K562 (cell line): ENCODE results near the gene CALCB.

Experiments
- CBFA2T2 ChIP-seq: fragments of 450-650 bp; conservative IDR thresholded peaks from 2 replicates; pipeline ENCODE4 v1.6.1; 2017; ENCODE audit warnings: mild to moderate bottlenecking
- CREM ChIP-seq: IDR thresholded peaks from 2 replicates; pipeline ENCODE4 v1.6.1; 2014; ENCODE audit warnings: antibody characterized with exemption, low read depth
- HMG20B ChIP-seq: fragments of 250-450 bp; sonication (Bioruptor Pico); IDR thresholded peaks from 2 replicates; pipeline ENCODE4 v1.5.0; 2021; ENCODE audit warnings: mild to moderate bottlenecking
- JUNB ChIP-seq: fragments of 450-650 bp; formaldehyde crosslinking; conservative IDR thresholded peaks from 2 replicates; pipeline ENCODE4 v1.4.0; 2020; ENCODE audit warnings: mild to moderate bottlenecking
- JUND ChIP-seq, 2 experiments: IDR thresholded peaks; 2 replicates in 1 of 2; 3 replicates in 1 of 2; pipeline ENCODE4 v1.6.1; 2011; ENCODE audit warnings: borderline replicate concordance in 2 of 2, low read depth in 2 of 2, low read length in 2 of 2, improper control_type of control experiment in 1 of 2, missing biosample characterization in 1 of 2, missing genetic modification characterization in 1 of 2, missing genetic modification reagents in 1 of 2
- NR2C2 ChIP-seq, 2 experiments: fragments of 200-800 bp in 1 of 2; sonication (Bioruptor generic) in 1 of 2; sonication (generic) in 1 of 2; formaldehyde crosslinking in 1 of 2; IDR thresholded peaks; 2 replicates each; pipeline versions ENCODE4 v1.6.1 to v1.8.0; 2016 to 2022; ENCODE audit warnings: mild to moderate bottlenecking in 1 of 2, missing compliant biosample characterization in 1 of 2, missing genetic modification characterization in 1 of 2, missing genetic modification reagents in 1 of 2
- TBL1XR1 ChIP-seq, 2 experiments: IDR thresholded peaks; 2 replicates each; pipeline ENCODE4 v1.6.1; 2012; ENCODE audit warnings: improper control_type of control experiment in 2 of 2, low read length in 2 of 2, mild to moderate bottlenecking in 1 of 2
- TF ChIP-seq, protein P1 (sequence below): fragments of 450-650 bp; IDR thresholded peaks from 2 replicates; pipeline ENCODE4 v1.6.1; 2018; ENCODE audit not compliant: partially characterized antibody
- TF ChIP-seq, protein P2 (sequence below): fragments of 450-650 bp; formaldehyde crosslinking; IDR thresholded peaks from 2 replicates; pipeline ENCODE4 v1.4.0; 2022; ENCODE audit warnings: missing genetic modification characterization
- TF ChIP-seq, protein P3 (sequence below): sonication (generic); formaldehyde crosslinking; IDR thresholded peaks from 2 replicates; pipeline ENCODE4 v1.8.1; 2023; ENCODE audit warnings: mild to moderate bottlenecking, missing genetic modification reagents, moderate library complexity

DNA sequence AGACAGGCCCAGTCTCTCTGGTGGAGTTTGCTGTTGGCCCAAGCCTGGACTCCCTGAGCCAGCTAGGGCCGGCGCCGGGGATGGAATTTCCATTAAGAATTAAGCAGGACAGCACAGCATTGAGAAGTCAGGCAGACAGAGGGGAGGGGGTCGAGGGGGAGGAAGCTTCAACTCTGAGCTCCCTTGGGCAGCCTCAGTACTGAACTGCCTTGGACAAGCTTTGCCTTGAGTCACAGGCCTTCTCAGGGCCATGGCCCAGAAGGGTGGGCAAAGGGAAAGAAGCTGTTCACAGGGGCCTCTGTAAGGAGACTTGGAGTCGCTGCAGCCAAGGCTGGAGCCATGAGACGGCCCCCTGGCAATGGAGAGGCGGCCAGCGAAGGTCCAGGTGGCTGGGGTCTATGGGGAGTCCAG, 38.7 kb downstream of the CALCB start:
- TF ChIP-seq HMG20B (no peak), JUNB (CRISPR knock-in tag) (no peak), CREM (no peak), NR2C2 (CRISPR knock-in tag; IDR thresholded peaks at IDR 0.05) (no peak), NR2C2 (tag; IDR thresholded peaks at IDR 0.05) (no peak), TBL1XR1 (IDR thresholded peaks at IDR 0.05; ENCODE audit: low read length in 2 of 2) (no peak), CBFA2T2 (no peak), JUND (IDR thresholded peaks at IDR 0.05; ENCODE audit: borderline replicate concordance, low read depth, low read length) (no peak), JUND (tag; IDR thresholded peaks at IDR 0.05; ENCODE audit: borderline replicate concordance, low read depth, low read length) (no peak)
- TF ChIP-seq, protein P1, sequence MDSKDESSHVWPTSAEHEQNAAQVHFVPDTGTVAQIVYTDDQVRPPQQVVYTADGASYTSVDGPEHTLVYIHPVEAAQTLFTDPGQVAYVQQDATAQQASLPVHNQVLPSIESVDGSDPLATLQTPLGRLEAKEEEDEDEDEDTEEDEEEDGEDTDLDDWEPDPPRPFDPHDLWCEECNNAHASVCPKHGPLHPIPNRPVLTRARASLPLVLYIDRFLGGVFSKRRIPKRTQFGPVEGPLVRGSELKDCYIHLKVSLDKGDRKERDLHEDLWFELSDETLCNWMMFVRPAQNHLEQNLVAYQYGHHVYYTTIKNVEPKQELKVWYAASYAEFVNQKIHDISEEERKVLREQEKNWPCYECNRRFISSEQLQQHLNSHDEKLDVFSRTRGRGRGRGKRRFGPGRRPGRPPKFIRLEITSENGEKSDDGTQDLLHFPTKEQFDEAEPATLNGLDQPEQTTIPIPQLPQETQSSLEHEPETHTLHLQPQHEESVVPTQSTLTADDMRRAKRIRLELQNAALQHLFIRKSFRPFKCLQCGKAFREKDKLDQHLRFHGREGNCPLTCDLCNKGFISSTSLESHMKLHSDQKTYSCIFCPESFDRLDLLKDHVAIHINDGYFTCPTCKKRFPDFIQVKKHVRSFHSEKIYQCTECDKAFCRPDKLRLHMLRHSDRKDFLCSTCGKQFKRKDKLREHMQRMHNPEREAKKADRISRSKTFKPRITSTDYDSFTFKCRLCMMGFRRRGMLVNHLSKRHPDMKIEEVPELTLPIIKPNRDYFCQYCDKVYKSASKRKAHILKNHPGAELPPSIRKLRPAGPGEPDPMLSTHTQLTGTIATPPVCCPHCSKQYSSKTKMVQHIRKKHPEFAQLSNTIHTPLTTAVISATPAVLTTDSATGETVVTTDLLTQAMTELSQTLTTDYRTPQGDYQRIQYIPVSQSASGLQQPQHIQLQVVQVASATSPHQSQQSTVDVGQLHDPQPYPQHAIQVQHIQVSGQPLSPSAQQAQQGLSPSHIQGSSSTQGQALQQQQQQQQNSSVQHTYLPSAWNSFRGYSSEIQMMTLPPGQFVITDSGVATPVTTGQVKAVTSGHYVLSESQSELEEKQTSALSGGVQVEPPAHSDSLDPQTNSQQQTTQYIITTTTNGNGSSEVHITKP: no peak
- TF ChIP-seq, protein P2, sequence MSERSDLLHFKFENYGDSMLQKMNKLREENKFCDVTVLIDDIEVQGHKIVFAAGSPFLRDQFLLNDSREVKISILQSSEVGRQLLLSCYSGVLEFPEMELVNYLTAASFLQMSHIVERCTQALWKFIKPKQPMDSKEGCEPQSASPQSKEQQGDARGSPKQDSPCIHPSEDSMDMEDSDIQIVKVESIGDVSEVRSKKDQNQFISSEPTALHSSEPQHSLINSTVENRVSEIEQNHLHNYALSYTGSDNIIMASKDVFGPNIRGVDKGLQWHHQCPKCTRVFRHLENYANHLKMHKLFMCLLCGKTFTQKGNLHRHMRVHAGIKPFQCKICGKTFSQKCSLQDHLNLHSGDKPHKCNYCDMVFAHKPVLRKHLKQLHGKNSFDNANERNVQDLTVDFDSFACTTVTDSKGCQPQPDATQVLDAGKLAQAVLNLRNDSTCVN (CRISPR knock-in tag): no peak
- TF ChIP-seq, protein P3, sequence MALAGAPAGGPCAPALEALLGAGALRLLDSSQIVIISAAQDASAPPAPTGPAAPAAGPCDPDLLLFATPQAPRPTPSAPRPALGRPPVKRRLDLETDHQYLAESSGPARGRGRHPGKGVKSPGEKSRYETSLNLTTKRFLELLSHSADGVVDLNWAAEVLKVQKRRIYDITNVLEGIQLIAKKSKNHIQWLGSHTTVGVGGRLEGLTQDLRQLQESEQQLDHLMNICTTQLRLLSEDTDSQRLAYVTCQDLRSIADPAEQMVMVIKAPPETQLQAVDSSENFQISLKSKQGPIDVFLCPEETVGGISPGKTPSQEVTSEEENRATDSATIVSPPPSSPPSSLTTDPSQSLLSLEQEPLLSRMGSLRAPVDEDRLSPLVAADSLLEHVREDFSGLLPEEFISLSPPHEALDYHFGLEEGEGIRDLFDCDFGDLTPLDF (CRISPR knock-in tag): no peak
